GM23248 (cell line): ENCODE results near the gene TMED1.

Experiments
- EZH2 ChIP-seq: fragments of 200-600 bp; sonication (generic); IDR thresholded peaks from 2 replicates; pipeline ENCODE4 v1.6.1; 2018; ENCODE audit warnings: antibody characterized with exemption, mild to moderate bottlenecking; ENCODE audit not compliant: insufficient read depth, poor library complexity, severe bottlenecking
- EZH2phosphoT487 ChIP-seq: fragments of 200-600 bp; sonication (generic); IDR thresholded peaks from 2 replicates; pipeline ENCODE4 v1.6.1; 2018; ENCODE audit warnings: antibody characterized with exemption, moderate library complexity, mild to moderate bottlenecking, low read depth; ENCODE audit not compliant: insufficient read depth

DNA sequence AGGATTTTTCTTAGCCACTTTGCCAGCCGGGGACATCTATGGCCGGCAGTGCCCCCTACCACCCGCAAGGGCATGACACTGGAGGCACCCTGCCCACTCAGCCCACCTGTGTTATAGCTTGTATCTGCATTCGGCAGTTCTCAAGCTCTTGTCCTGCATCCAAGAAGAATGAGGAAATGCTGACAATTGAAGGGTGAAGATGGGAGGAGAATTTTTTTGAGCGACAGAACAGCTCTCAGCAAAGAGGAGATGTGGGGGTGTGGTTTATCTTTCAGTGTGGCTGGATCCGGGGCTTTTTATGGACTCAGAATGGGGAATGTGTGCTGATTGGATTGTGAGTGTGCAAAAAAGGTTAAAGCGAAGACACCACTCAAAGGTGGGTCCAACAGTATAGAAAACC is 6.8 kb upstream of the TMED1 start:
- no peak for TF ChIP-seq EZH2
- no peak for TF ChIP-seq EZH2phosphoT487
